Endometrial microvascular endothelial cells (primary cell): ENCODE measurements around the gene ASMTL. TPM values are rescaled to one million over a fixed set of nuclear protein-coding genes. Genes with fewer than 3 reads are reported as not detected.
"Not testable (repeated sequence)": the region's sequence is repeated elsewhere in the genome, so short reads cannot be mapped to it uniquely, and the experiment has no call there.

Experiments used
- in situ Hi-C: cut with HindIII; loops from 2 replicates; pipeline ENCODE4 v1.10.0; 2017; ENCODE audit warnings: low sequenced_read_pairs, low pct_unique_long_range_greater_than_20kb; ENCODE audit errors: inconsistent ontology term
- total RNA-seq: library from RNA; depleted of rRNA; stranded (reverse); fragments of >200 nt; gene quantifications from one replicate; pipeline ENCODE4 v1.2.3, GENCODE V29; 2015; ENCODE audit errors: inconsistent ontology term

The ASMTL gene
- total RNA-seq, 1 donor from 2014 or later, result 18.0 TPM

- in situ Hi-C loops, result no loop called here
These were observed 33.0 kb downstream of the ASMTL start for GRCh38 chrX:1419545-1420355.

- in situ Hi-C loops, result no loop called here
These were observed 33.7 kb downstream of the ASMTL start for GRCh38 chrX:1418901-1419544.

GRCh38 chrX:1417921-1418771 lies 34.6 kb downstream of the ASMTL start:
- in situ Hi-C loops, result no loop called here

GRCh38 chrX:1416965-1417760 lies 35.5 kb downstream of the ASMTL start:
- in situ Hi-C loops, result no loop called here

- in situ Hi-C loops, result no loop called here
These were observed 36.4 kb downstream of the ASMTL start for GRCh38 chrX:1416327-1416784.

GRCh38 chrX:1412551-1413161 lies 40.1 kb downstream of the ASMTL start:
- in situ Hi-C loops, result no loop called here

GRCh38 chrX:1411326-1411725 lies 41.4 kb downstream of the ASMTL start:
- in situ Hi-C loops, result no loop called here

- in situ Hi-C loops, result no loop called here
These were observed 45.7 kb downstream of the ASMTL start for GRCh38 chrX:1407035-1407434.

- in situ Hi-C loops, result not testable (repeated sequence)
These were observed 46.9 kb downstream of the ASMTL start for GRCh38 chrX:1405769-1406168.

- in situ Hi-C loops, result not testable (repeated sequence)
These were observed 48.8 kb downstream of the ASMTL start for GRCh38 chrX:1403867-1404266.

GRCh38 chrX:1403228-1403627 lies 49.5 kb downstream of the ASMTL start:
- in situ Hi-C loops, result no loop called here

GRCh38 chrX:1401611-1402430 lies 50.9 kb downstream of the ASMTL start:
- in situ Hi-C loops, result no loop called here

- in situ Hi-C loops, result no loop called here
These were observed 51.8 kb downstream of the ASMTL start for GRCh38 chrX:1400742-1401471.

GRCh38 chrX:1400049-1400448 lies 52.7 kb downstream of the ASMTL start:
- in situ Hi-C loops, result no loop called here

GRCh38 chrX:1398431-1399340 lies 54.0 kb downstream of the ASMTL start:
- in situ Hi-C loops, result no loop called here
